GM18858 (cell line): ENCODE results near the gene KIAA1958.
"Not testable (repeated sequence)": the region's sequence is repeated elsewhere in the genome, so short reads cannot be mapped to it uniquely, and the experiment has no call there.

ENCODE experiments used
- ATAC-seq: cut with Tn5 transposase; IDR thresholded peaks from one replicate; pipeline ENCODE4 v1.9.1; 2021; ENCODE audit not compliant: unreplicated experiment

KIAA1958 gene

GRCh38 chr9:112655668-112656067 lies 169.0 kb downstream of the KIAA1958 start:
- no peak for ATAC-seq

DNA sequence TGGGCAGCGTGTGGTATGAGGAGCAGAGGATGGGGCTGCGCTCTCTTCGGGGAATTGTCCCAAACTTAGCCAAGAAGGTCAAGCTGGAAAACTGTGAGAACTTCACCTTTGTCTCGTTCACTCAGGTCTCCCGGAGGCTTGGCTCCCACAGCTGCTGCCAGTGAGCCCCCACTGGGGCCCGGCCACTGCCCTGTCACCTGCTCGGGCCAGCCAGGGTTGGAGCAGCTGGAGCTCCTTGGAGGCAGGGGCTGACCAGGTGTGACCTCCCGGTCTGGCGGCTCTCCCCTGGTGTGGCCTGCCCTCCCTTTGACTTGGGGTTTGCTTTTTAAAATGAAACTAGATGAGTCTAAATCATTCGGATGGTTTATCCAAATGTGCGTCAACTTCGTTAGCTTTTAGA lies 173.3 kb downstream of the KIAA1958 start:
- no peak for ATAC-seq

DNA sequence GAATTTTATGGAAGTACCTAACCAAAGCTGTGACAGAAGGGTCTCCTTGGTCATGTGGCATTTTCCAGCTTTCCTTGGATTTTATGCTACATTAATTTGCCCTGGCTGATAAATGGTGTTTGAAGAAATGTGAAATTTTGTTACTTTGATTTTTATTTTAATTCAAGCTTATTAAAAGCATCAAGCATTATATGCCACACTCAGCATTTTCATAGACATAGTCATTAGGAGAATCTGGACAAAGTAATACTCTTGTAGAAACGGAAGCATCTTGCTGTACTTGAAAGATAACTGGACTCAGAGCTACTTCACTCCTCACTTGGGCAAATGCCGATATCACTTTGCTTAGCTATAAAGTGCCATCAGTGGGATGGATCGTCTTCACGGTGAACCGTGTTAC lies 177.1 kb downstream of the KIAA1958 start:
- ATAC-seq, result no peak

DNA sequence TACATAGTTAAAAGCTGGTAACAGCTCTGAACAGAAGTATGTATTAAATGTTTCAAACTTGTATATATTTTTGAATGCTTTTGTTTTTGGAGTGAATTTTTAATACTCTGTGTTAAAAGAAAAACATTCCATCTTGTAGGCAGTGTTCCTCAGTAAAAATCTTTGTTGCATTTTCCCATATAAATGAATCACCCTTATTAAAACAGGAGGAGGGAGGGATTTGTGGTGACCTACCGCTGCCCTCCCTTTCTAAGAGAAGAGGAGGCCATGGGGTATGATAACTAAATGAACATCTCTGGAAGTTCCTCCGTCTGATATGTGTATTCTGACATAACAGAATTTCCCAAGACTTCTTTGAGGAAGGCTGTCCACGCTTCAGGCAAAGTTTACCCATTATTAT lies 177.9 kb downstream of the KIAA1958 start:
- no peak for ATAC-seq

DNA sequence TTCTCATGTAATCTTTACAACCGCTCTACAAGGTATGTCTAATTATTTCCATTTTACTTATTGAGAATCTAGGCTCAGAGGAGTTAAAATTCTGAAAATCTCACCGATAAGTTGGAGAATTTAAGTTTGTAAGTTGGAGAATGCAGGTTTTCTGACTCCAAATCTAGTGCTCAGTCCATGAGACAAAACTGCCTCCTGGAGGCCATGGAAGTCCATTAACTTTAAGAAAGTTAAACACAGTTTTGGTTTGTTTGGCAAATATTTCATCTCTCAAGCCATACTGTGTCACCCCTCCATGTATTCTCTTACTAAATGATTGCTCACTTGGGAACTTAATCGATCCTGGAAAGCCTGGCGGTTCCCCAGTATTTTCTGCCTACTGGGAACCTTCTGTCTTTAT lies 178.7 kb downstream of the KIAA1958 start:
- no peak for ATAC-seq

- ATAC-seq, result no peak
These were observed 182.7 kb downstream of the KIAA1958 start for GRCh38 chr9:112669326-112669725.

GRCh38 chr9:112670991-112671625 lies 184.5 kb downstream of the KIAA1958 start:
- no peak for ATAC-seq

DNA sequence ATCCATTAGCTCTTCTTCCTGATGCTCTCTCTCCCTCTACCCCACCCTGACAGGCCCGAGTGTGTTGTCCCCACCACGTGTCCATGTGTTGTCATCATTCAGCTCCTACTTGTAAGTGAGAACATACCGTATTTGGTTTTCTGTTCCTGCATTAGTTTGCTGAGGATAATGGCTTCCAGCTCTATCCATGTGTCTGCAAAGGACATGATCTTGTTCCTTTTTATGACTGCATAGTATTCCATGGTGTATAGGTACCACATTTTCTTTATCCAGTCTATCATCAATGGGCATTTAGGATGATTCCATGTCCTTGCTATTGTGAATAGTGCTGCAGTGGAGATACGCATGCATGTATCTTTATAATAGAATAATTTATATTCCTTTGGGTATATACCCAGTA lies 186.6 kb downstream of the KIAA1958 start:
- not testable (repeated sequence) for ATAC-seq

DNA sequence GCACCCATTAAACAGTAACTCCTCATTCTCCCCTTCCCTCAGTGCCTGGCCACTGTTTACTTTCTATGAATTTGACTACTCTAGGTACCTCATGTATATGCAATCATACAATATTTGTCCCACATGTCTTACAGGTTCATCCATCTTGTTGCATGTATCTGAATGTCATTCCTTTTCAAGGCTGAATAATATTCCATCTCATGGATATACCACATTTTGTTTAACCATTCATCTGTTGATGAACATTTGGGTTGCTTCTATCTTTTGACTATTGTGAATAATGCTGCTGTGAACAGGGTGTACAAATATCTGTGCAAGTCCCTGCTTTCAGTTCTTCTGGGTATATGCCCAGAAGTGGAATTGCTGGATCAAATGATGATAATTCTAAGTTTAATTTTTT lies 190.4 kb downstream of the KIAA1958 start:
- ATAC-seq, result no peak

DNA sequence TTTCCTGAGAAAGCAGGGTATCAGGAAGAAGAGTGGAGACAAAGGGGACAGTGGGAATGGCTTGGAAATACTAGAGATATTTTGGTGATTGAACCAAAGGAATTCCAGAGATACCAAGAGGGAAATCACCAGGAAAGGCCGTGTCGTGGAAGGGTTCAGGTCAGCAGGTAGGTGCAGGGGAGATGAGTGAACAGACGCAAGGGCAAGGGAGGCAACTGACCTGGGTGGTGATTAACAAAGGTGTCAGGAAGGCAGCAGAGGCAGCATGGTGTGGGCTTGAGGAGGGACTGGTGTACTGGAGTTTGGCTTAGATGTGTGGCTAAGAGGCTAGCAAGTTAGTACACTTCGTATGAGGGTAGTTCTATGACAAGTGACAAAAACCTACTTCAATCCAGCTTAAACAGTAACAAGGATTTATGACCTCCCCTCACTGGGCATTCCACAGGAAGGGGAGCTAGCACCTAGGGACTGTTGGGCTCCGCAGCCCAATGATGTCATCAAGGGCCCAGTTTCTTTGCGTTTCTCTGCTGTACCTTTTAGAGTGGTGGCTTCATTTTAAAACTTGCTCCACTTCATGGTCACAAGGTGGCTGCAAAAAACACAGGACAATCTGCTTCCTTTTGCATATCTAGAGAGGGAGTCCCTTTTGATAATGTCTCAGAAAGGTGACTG lies 194.2 kb downstream of the KIAA1958 start:
- ATAC-seq, result no peak

DNA sequence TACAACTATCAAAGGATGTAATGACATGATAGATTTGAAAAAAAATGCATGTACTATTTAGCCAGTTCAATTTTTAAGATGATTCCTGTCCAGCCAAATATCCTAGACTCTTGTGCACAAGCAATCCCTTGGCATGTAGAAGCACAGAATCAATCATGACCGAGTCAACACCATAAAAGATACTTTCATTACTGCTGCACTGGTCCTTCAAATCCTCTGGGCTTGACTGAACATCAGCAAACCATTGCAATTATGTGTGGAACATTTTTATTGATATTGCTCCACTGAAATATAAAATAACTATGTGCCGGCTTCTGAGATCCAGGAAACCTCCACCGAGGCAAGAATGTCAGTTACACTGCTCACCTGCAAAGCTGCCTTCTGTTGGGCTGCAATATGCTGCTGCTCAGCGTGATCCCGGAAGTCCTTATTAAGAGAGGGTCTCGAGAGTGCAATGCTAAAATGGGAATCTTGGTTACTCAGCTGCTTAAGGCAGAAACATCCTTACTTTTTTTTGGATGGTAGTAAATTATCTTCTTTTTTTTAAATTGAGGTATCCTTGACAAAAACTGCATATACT lies 202.6 kb downstream of the KIAA1958 start:
- ATAC-seq, result no peak

GRCh38 chr9:112694706-112695555 lies 208.3 kb downstream of the KIAA1958 start:
- no peak for ATAC-seq

DNA sequence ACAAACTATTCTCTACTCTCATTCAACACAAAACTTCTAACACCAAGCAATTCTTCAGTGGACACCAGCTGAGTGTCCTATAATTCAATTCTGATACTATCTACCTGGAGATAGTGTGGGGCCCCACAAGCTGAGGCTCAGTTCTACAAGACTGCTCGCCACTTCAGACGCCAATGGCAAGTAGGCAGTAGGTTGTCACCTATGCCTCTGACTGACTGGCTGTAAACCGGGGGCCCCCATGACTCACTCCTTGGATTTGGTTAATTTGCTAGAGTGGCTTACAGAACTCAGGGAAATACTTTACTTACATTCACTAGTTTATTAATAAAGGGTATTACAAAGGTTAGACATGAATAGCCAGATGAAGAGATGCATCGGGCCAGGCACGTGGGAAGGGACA lies 209.8 kb downstream of the KIAA1958 start:
- ATAC-seq, result no peak

GRCh38 chr9:112699230-112699629 lies 212.6 kb downstream of the KIAA1958 start:
- peak; percentile 85 for ATAC-seq

DNA sequence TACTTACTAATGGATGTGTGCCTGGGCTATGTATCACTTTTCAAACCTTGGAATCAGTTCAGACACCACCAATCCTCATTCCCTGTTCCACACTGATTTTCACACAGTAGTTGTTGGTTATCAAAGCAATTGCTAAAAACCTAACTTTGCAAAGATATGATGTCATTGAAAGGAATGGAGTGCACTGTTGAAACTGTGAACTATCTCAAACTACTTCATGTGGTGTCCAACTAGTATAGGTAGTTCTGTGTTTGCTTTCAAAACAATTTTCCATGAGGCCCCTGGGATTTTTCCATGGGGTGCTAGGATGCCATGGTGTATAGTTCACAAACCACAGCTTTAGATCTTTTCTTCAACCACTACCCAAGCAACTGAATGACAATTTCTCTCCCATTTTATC lies 213.5 kb downstream of the KIAA1958 start:
- ATAC-seq, result no peak

GRCh38 chr9:112703304-112703703 lies 216.7 kb downstream of the KIAA1958 start:
- ATAC-seq, result no peak

GRCh38 chr9:112705768-112706427 lies 219.3 kb downstream of the KIAA1958 start:
- ATAC-seq, result no peak

DNA sequence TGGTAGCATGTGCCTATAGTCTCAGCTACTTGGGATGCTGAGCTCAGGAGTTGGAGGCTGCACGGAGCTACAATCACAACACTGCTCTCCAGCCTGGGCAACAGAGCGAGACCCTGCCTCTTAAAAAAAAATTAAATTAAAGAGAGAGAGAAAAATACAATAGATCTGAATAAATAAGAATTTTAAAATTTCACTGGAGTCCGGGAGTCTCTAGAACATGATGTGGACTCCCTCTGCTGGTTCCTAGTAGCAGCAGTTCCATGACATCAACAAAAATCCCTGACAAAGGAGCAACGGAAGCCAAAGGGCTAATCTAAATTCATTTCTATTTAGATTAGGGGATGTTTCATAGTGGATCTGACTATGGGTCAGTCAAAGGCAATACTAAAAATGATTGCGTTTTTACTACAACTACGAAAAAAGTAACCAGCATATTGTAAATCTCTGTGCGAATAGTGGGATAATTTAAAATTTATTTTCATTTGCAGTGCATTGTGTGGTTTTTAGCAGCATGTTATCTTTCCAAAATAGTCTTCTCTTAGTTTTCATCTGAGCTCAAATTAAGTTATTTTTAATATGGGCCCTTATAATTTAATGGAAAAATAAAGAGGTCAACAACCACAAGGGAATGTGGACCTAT lies 224.5 kb downstream of the KIAA1958 start:
- no peak for ATAC-seq

DNA sequence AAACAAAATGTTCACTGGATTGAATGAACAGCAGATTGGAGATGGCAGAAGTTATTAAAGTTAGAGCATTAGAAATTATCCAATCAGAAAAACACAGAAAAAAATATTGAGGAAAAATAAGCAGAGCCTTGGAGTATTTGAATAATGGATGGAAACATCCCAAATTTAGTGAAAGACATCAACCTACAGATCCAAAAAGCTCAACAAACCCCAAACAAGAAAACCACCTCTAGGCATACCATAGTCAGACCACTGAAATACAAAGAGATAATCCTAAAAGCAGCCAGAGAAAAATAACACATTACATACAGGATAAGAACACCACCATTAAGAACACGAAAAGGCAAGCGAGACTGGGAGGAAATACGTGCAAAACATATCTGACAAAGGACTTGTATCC lies 226.1 kb downstream of the KIAA1958 start:
- ATAC-seq, result no peak

DNA sequence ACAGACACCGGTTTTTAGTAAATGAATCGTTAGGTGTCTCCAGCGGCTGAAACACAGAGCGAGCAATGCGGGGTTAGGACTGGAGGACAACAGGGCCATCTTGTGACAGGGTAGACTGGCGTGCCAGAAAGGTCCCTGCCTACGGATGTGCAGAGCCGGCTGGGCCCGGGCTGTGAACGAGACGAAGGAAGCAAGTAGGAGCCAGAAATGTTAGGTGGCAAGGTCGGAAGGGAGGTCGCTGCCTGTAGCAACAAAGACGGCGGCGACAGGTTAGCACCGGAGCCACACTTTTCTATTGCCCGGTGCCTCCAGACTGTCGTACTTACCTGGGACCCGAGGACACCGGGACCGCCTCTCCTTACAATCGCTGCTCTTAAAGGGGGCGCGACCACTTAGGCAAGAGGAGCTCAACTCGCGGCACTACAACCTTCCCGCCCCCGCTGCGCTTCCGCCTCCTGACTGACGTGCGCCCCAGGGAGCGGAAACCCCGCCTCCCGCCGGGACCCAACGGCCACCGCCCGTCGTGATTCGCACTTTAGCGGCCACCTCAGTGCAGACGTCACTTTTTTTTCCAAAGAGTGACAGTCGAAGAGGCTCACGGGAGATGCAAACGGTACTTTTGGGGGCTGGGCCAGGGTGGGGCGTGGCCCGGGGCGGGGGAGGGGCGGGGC lies 231.2 kb downstream of the KIAA1958 start, which contains the start of gene INIP:
TSS of gene INIP (minus strand) at position 457 of the 671 bp plus-strand sequence. CDS start 1,632 bp downstream, outside the sequence.
- peak; percentile 86 for ATAC-seq
